Panc1 (cell line): Measurements from ENCODE around the gene LDAF1. TPM values are rescaled to one million over a fixed set of nuclear protein-coding genes. Genes with fewer than 3 reads are reported as not detected.

Experiments
- ATAC-seq: fragments of 200-7000 bp; cut with Tn5 transposase; 2 replicates; pipeline ENCODE4 v1.9.1; 2020; ENCODE audit warnings: mild to moderate bottlenecking, moderate library complexity
- BruUV-seq: library from RNA; stranded (reverse); fragments of 400-500 nt; replicated peaks from 2 replicates; lab custom pipeline; 2021; lab: Mats Ljungman, UMichigan
- CTCF ChIA-PET: fragments of 300-600 bp; sonication (Branson Sonifier 250); formaldehyde crosslinking; loops from one replicate; lab custom pipeline; 2022; ENCODE audit warnings: antibody characterized with exemption; lab: Charles Lee
- POLR2A ChIA-PET: fragments of 300-600 bp; sonication (Branson Sonifier 250); formaldehyde crosslinking; loops from one replicate; lab custom pipeline; 2022; ENCODE audit warnings: antibody characterized with exemption; lab: Charles Lee
- DNase-seq: peaks from one replicate; pipeline ENCODE4 v3.0.0-alpha.2; 2010; ENCODE audit warnings: low read depth, low spot score
- H3K27ac ChIP-seq: 2 replicates; pipeline ENCODE4 v1.5.1; 2011; ENCODE audit warnings: mild to moderate bottlenecking, low read length, inconsistent platforms
- H3K27me3 ChIP-seq: fragments of 200-500 bp; sonication (Bioruptor generic); 2 replicates; pipeline ENCODE4 v1.6.0; 2014; ENCODE audit warnings: low read length, inconsistent platforms; ENCODE audit not compliant: control insufficient read depth, insufficient read depth
- H3K36me3 ChIP-seq: fragments of 200-500 bp; sonication (Bioruptor generic); 2 replicates; pipeline ENCODE4 v1.5.1; 2014; ENCODE audit warnings: inconsistent platforms, mild to moderate bottlenecking, low read length, moderate library complexity; ENCODE audit not compliant: control insufficient read depth, insufficient read depth
- H3K4me1 ChIP-seq: 2 replicates; pipeline ENCODE4 v1.5.1; 2011; ENCODE audit warnings: inconsistent platforms, mild to moderate bottlenecking, low read length, moderate library complexity; ENCODE audit not compliant: control insufficient read depth, insufficient read depth
- H3K4me3 ChIP-seq, 2 experiments: 2 replicates each; pipeline ENCODE4 v1.5.1; 2011 to 2012; ENCODE audit warnings: low read depth in 2 of 2, low read length in 2 of 2, mild to moderate bottlenecking in 2 of 2, inconsistent platforms in 1 of 2, moderate library complexity in 1 of 2
- H3K9me3 ChIP-seq: fragments of 200-500 bp; sonication (Bioruptor generic); 2 replicates; pipeline ENCODE4 v1.5.1; 2014; ENCODE audit warnings: low read depth, mild to moderate bottlenecking, inconsistent platforms, low read length, moderate library complexity; ENCODE audit not compliant: control insufficient read depth, insufficient read depth
- POLR2AphosphoS5 ChIP-seq: IDR thresholded peaks from 2 replicates; pipeline ENCODE4 v1.6.1; 2012; ENCODE audit warnings: mild to moderate bottlenecking, low read depth, low read length, moderate library complexity
- SIN3A ChIP-seq: IDR thresholded peaks from 2 replicates; pipeline ENCODE4 v1.6.1; 2012; ENCODE audit warnings: low read depth, mild to moderate bottlenecking, low read length, moderate library complexity, borderline replicate concordance; ENCODE audit not compliant: insufficient read depth
- TCF7L2 ChIP-seq: IDR thresholded peaks from 2 replicates; pipeline ENCODE4 v1.6.1; 2011; ENCODE audit warnings: mild to moderate bottlenecking, low read depth, low read length, inconsistent platforms
- in situ Hi-C: cut with HindIII; loops from 2 replicates; pipeline ENCODE4 v1.10.0; 2016; ENCODE audit warnings: low sequenced_read_pairs, low pct_unique_long_range_greater_than_20kb
- intact Hi-C: fragments of 100-400 bp; cut with micrococcal nuclease; formaldehyde crosslinking; loops from one replicate; pipeline ENCODE4 v1.10.0; 2022; ENCODE audit not compliant: unreplicated experiment
- total RNA-seq: library from RNA; stranded (reverse); gene quantifications from one replicate; pipeline ENCODE4 v1.2.1, GENCODE V29; 2021; ENCODE audit not compliant: unreplicated experiment
- TF ChIP-seq, protein P1 (sequence below), 2 experiments: IDR thresholded peaks; 2 replicates each; pipeline ENCODE4 v1.6.1; 2011 to 2012; ENCODE audit warnings: low read depth in 2 of 2, control low read depth in 1 of 2, low read length in 1 of 2, mild to moderate bottlenecking in 1 of 2, moderate library complexity in 1 of 2; ENCODE audit not compliant: insufficient read depth in 1 of 2
- TF ChIP-seq, protein P2 (sequence below): fragments of 450-650 bp; IDR thresholded peaks from 2 replicates; pipeline ENCODE4 v1.5.1; 2017; ENCODE audit warnings: mild to moderate bottlenecking

LDAF1 gene
- total RNA-seq, 1 experiment from 2014 or later, result 15.2 TPM

DNA sequence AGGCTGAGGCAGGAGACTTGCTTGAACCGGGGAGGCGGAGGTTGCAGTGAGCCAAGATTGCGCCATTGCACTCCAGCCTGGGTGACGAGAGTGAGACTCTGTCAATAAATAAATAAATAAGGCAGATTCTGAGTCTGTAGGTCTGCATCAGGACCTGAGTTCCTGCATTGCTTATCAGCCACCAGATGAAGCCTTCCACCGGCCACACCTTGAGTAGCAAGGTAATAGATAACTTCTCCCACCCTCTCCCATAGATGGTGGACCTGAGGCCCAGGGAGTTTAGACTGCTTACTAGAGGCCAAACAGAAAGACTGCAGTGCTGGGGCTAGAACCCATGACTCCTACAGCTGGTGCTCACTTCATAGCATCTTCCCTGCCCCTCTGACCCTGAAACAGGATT, 30.8 kb downstream of the LDAF1 start:
- intact Hi-C loops (no loop called here), in situ Hi-C loops (loop anchor here (25.0 kb wide), 1 partner anchor 98 kb away; the partner anchor contains the start of gene CRYM)
- TF ChIP-seq TCF7L2 (no peak), SIN3A (no peak)
- Histone ChIP-seq H3K4me3 (no peak overlapping the region), H3K27ac (no peak overlapping the region), H3K27me3 (0 out of 2 replicates have a peak, but pooled peaks cover under 1% of the 10 kb centered on the region), H3K36me3 (no peaks in the 10 kb centered on the region), H3K9me3 (no peaks in the 10 kb centered on the region), H3K4me1 (0 out of 2 replicates have a peak, but pooled peaks cover 4% of the 10 kb centered on the region)
- ChIA-PET POLR2A (no interaction called here), CTCF (interaction anchor here (0.7 to 1.3 kb wide), 5 partner anchors 57 to 113 kb away, joined by 3 to 22 read pairs (median 4); no protein-coding TSS in a partner anchor)
- ATAC-seq, result no peak
- BruUV-seq, result no TSS peak
- no peak for DNase-seq

DNA sequence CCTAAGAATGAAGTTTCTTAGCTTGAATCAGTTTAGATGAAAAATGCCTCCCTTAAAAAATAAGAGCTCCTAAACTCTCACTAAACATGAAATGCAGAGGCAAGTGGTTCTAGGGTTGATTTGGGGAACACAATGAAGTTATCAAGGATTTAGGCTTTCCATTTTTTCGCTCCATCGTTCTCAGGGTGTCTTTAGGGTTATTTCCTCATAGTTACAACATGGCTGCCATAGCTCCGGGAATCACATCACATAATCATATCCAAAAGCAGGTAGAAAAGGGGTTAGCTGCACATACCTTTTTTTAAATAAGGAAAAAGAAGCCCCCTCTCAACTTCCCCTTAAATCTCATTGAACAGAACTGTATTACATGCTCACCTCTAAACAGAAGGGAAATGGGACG, 31.5 kb downstream of the LDAF1 start:
- ChIA-PET POLR2A (no interaction called here), CTCF (interaction anchor here (0.8 kb wide), 1 partner anchor 111 kb away, joined by 5 read pairs; no protein-coding TSS in a partner anchor)
- DNase-seq, result no peak
- Histone ChIP-seq H3K36me3 (no peaks in the 10 kb centered on the region), H3K4me1 (0 out of 2 replicates have a peak, but pooled peaks cover 4% of the 10 kb centered on the region), H3K27me3 (0 out of 2 replicates have a peak, but pooled peaks cover 2% of the 10 kb centered on the region), H3K9me3 (no peaks in the 10 kb centered on the region), H3K4me3 (no peak overlapping the region), H3K27ac (no peak overlapping the region)
- TF ChIP-seq, protein P1, sequence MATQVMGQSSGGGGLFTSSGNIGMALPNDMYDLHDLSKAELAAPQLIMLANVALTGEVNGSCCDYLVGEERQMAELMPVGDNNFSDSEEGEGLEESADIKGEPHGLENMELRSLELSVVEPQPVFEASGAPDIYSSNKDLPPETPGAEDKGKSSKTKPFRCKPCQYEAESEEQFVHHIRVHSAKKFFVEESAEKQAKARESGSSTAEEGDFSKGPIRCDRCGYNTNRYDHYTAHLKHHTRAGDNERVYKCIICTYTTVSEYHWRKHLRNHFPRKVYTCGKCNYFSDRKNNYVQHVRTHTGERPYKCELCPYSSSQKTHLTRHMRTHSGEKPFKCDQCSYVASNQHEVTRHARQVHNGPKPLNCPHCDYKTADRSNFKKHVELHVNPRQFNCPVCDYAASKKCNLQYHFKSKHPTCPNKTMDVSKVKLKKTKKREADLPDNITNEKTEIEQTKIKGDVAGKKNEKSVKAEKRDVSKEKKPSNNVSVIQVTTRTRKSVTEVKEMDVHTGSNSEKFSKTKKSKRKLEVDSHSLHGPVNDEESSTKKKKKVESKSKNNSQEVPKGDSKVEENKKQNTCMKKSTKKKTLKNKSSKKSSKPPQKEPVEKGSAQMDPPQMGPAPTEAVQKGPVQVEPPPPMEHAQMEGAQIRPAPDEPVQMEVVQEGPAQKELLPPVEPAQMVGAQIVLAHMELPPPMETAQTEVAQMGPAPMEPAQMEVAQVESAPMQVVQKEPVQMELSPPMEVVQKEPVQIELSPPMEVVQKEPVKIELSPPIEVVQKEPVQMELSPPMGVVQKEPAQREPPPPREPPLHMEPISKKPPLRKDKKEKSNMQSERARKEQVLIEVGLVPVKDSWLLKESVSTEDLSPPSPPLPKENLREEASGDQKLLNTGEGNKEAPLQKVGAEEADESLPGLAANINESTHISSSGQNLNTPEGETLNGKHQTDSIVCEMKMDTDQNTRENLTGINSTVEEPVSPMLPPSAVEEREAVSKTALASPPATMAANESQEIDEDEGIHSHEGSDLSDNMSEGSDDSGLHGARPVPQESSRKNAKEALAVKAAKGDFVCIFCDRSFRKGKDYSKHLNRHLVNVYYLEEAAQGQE (IDR thresholded peaks at IDR 0.05; ENCODE audit: insufficient read depth in 1 of 2, low read depth in 2 of 2, low read length in 1 of 2), result no peak
- TF ChIP-seq, protein P2, sequence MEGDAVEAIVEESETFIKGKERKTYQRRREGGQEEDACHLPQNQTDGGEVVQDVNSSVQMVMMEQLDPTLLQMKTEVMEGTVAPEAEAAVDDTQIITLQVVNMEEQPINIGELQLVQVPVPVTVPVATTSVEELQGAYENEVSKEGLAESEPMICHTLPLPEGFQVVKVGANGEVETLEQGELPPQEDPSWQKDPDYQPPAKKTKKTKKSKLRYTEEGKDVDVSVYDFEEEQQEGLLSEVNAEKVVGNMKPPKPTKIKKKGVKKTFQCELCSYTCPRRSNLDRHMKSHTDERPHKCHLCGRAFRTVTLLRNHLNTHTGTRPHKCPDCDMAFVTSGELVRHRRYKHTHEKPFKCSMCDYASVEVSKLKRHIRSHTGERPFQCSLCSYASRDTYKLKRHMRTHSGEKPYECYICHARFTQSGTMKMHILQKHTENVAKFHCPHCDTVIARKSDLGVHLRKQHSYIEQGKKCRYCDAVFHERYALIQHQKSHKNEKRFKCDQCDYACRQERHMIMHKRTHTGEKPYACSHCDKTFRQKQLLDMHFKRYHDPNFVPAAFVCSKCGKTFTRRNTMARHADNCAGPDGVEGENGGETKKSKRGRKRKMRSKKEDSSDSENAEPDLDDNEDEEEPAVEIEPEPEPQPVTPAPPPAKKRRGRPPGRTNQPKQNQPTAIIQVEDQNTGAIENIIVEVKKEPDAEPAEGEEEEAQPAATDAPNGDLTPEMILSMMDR, result no peak
- TF ChIP-seq TCF7L2, result no peak
- TF ChIP-seq SIN3A, result no peak
- TF ChIP-seq POLR2AphosphoS5, result no peak
- in situ Hi-C loops (loop anchor here (25.0 kb wide), 1 partner anchor 97 kb away; the partner anchor contains the start of gene CRYM), intact Hi-C loops (loop anchor here (10.0 kb wide), 1 partner anchor 85 kb away; the partner anchor contains the start of gene CRYM)
- no peak for ATAC-seq
- no TSS peak for BruUV-seq

DNA sequence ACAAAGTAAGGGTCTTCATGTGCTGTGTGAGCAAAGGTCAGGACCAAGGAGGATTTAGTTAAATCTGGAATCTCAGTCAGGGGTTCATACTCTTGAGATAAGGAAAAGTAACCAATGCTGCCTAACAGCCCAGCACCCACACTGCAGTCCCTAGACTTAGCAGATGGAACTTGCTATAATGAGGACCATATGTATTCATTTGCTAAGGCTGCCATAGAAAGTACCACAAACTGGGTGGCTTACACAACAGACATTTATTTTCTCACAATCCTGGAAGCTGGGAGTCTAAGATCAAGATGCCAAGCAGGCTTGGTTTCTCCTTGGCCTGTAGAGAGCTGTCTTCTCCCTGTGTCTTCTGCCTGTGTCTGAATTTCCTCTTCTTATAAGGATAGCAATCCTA, 32.1 kb downstream of the LDAF1 start:
- Histone ChIP-seq H3K9me3 (no peaks in the 10 kb centered on the region), H3K36me3 (no peaks in the 10 kb centered on the region), H3K27ac (no peak overlapping the region), H3K4me3 (no peak overlapping the region), H3K4me1 (0 out of 2 replicates have a peak, but pooled peaks cover 4% of the 10 kb centered on the region), H3K27me3 (0 out of 2 replicates have a peak, but pooled peaks cover 2% of the 10 kb centered on the region)
- in situ Hi-C loops (loop anchor here (25.0 kb wide), 1 partner anchor 97 kb away; the partner anchor contains the start of gene CRYM), intact Hi-C loops (loop anchor here (10.0 kb wide), 1 partner anchor 84 kb away; the partner anchor contains the start of gene CRYM)
- ChIA-PET CTCF (no interaction called here), POLR2A (interaction anchor here (0.5 kb wide), 1 partner anchor 11 kb away, joined by 5 read pairs; no protein-coding TSS in a partner anchor)
- no peak for DNase-seq
- BruUV-seq, result no TSS peak
- TF ChIP-seq SIN3A (no peak), POLR2AphosphoS5 (no peak)
- TF ChIP-seq, protein P2, result no peak
- TF ChIP-seq, protein P1 (IDR thresholded peaks at IDR 0.05; ENCODE audit: insufficient read depth in 1 of 2, low read depth in 2 of 2, low read length in 1 of 2), result no peak
- ATAC-seq, result no peak
